Activated T-cell treated with anti-CD3 and anti-CD28 coated beads for 4 hours (primary cell): Measurements from ENCODE around the gene RTP5.
A peak's percentile ranks its signal among the peaks of the same experiment; 100 is the strongest.
"Not testable (repeated sequence)": the region's sequence is repeated elsewhere in the genome, so short reads cannot be mapped to it uniquely, and the experiment has no call there.

Experiments used
- DNase-seq: peaks from one replicate; pipeline ENCODE4 v3.0.0-alpha.2; 2020

The RTP5 gene

GRCh38 chr2:241871538-241872312, 2.2 kb downstream of the RTP5 start:
- DNase-seq: no peak

- DNase-seq: no peak
Measured at GRCh38 chr2:241872313-241872642, 2.7 kb downstream of the RTP5 start.

GRCh38 chr2:241873081-241873802, 3.7 kb downstream of the RTP5 start:
- DNase-seq: no peak

- DNase-seq: no peak
Measured at GRCh38 chr2:241873803-241874110, 4.2 kb downstream of the RTP5 start.

GRCh38 chr2:241874277-241874925, 4.9 kb downstream of the RTP5 start:
- DNase-seq: no peak

GRCh38 chr2:241875754-241876527, 6.4 kb downstream of the RTP5 start:
- DNase-seq: not testable (repeated sequence)

GRCh38 chr2:241876528-241877196, 7.1 kb downstream of the RTP5 start:
- DNase-seq: no peak

- no peak for DNase-seq
Measured at GRCh38 chr2:241877197-241877685, 7.7 kb downstream of the RTP5 start.

- DNase-seq: peak; percentile 65
Measured at GRCh38 chr2:241877989-241878970, 8.8 kb downstream of the RTP5 start.

GRCh38 chr2:241879326-241879725, 9.8 kb downstream of the RTP5 start:
- no peak for DNase-seq

- no peak for DNase-seq
Measured at GRCh38 chr2:241880311-241881073, 11.0 kb downstream of the RTP5 start.

GRCh38 chr2:241882091-241882625, 12.6 kb downstream of the RTP5 start:
- peak; percentile 56 for DNase-seq

- DNase-seq: no peak
Measured at GRCh38 chr2:241884951-241885290, 15.4 kb downstream of the RTP5 start.

- DNase-seq: no peak
Measured at GRCh38 chr2:241885291-241885945, 15.9 kb downstream of the RTP5 start.

- no peak for DNase-seq
Measured at GRCh38 chr2:241885946-241886643, 16.6 kb downstream of the RTP5 start.

- no peak for DNase-seq
Measured at GRCh38 chr2:241886840-241887447, 17.4 kb downstream of the RTP5 start.

- DNase-seq: no peak
Measured at GRCh38 chr2:241887806-241888522, 18.4 kb downstream of the RTP5 start.

- DNase-seq: no peak
Measured at GRCh38 chr2:241888641-241889040, 19.1 kb downstream of the RTP5 start.
